ENCODE results near the gene SNX32. TPM values are rescaled to one million over a fixed set of nuclear protein-coding genes. Genes with fewer than 3 reads are reported as not detected.

Gene SNX32
- total and polyA plus RNA-seq, 9 of the 15 experiments (the other 6 are each of a cell fraction or from before 2014, with no cell fraction given) = 0.03 TPM; not detected in 7

GRCh38 chr11:65899356-65900124 is 65.8 kb downstream of the SNX32 start (continued):
- TF ChIP-seq THRAP3 (IDR thresholded peaks at IDR 0.05; ENCODE audit: borderline replicate concordance) (no peak), PTRF (tag; IDR thresholded peaks at IDR 0.05) (no peak), GTF2E2 (tag; IDR thresholded peaks at IDR 0.05) (peak; percentile 15; the same call in 1 of the 2 replicates), TGIF2 (CRISPR knock-in tag; IDR thresholded peaks at IDR 0.05) (peak; percentile 57; the same call in 1 of the 2 replicates), OTX1 (CRISPR knock-in tag; IDR thresholded peaks at IDR 0.05) (no peak), ATF3 (IDR thresholded peaks at IDR 0.05) (peak; percentile 95), ATF3 (CRISPR knock-in tag; conservative IDR thresholded peaks at IDR 0.05) (peak; percentile 96; the same call in 1 of the 2 replicates), ZNF395 (CRISPR knock-in tag; IDR thresholded peaks at IDR 0.05) (peak; percentile 83; the same call in 1 of the 2 replicates), DIDO1 (tag; IDR thresholded peaks at IDR 0.05; ENCODE audit: low read depth) (no peak), ZBTB9 (CRISPR knock-in tag; IDR thresholded peaks at IDR 0.05) (peak; percentile 76; the same call in 1 of the 2 replicates), ZNF124 (CRISPR knock-in tag; IDR thresholded peaks at IDR 0.05) (peak; percentile 59; the same call in 1 of the 2 replicates), ETS2 (tag; IDR thresholded peaks at IDR 0.05; ENCODE audit: borderline replicate concordance, poor library complexity, severe bottlenecking) (no peak), RBM25 (IDR thresholded peaks at IDR 0.05; ENCODE audit: low read depth, low read length, severe bottlenecking) (no peak), PCBP1 (IDR thresholded peaks at IDR 0.05; ENCODE audit: low read depth, low read length, poor library complexity, severe bottlenecking) (peak; percentile 99), CBFA2T3 (IDR thresholded peaks at IDR 0.05) (no peak), ATF4 (CRISPR knock-in tag; IDR thresholded peaks at IDR 0.05) (0 out of 2 replicates have a peak, but pooled peaks have one; percentile 11), MLX (CRISPR knock-in tag; conservative IDR thresholded peaks at IDR 0.05) (no peak), TCF7L2 (IDR thresholded peaks at IDR 0.05; ENCODE audit: low read depth, low read length) (no peak), ZNF778 (CRISPR knock-in tag; IDR thresholded peaks at IDR 0.05) (no peak), GATA2 (CRISPR knock-in tag; IDR thresholded peaks at IDR 0.05) (no peak), ZNF12 (CRISPR knock-in tag; IDR thresholded peaks at IDR 0.05) (no peak; the same call in 1 of the 2 replicates)
